NK-92 treated with Interleukin-12 subunit alpha and Interleukin-12 subunit beta, amount 100 ng/mL, for 24 hours (cell line): Measurements from ENCODE around the gene PITRM1.

Source experiments
- DNase-seq: peaks from one replicate; lab custom pipeline; 2025; lab: John Stamatoyannopoulos, UW

PITRM1 gene

DNA sequence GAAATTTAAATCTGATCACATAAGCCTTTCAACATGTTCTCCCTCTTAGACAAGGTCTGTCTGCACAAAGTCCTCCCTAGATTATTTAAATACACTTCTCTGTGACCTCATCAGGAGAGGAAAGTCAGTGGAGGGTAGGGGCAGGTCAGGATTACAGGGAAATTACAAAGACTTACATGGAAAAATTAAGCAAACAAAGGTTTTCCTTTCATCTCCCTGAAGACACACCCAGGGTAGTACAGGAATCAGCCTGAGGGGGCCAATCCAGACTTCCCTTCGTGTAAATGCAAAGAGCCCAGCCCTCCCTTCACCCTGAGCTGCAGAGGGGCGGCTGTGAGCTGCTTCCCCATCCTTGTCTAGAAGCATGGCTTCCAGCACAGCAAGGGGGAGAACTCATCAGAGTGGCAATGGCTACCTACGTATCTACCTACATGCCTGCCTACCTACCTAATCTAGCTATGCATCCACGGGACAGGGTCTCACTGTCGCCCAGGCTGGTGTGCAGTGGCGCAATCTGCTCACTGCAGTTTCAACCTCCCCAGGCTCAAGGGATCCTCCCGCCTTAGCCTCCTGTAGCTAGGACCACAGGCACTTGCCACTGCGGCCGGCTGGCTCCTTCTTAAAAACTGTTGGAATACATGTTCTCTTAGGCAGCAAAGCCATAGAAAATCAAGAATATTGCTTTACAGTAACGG, 33.2 kb downstream of the PITRM1 start:
- DNase-seq, result no peak

DNA sequence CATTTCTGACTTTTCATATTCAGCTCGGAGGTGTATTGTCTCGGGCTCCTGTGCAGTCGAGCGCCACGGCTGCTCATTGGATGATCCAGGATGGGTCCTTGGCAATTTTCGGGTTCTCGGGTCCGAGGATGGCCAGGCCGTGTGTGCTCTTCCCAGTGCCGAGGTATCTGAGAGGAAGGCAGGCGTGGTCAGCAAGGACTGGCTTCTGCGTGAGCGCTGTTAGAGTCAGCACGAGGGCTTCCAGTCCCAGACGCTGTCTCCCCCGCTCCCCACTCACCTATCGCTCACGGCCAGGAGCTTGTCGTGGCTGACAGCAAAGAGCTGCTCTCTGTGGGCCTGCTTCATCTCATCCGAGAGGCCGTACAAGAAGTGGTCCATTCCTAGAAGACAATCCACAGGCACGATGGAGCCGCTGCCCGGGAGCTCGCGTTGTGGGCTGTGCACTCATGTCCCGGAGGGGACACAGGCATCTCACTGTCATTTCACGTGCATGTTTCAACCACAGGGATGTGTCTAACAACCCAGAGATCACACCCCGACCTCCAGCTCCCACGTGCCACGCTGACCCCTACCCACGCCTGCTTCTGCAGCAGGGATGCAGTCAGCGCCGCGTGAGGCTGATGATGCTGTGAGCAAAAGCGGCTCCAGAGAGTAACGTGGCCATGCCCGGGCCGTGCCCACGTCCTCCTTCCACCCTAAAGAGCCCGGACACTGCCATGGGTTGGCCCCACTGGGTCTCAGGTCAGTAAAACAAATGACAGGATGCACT, 34.4 kb downstream of the PITRM1 start:
- DNase-seq, result no peak

DNA sequence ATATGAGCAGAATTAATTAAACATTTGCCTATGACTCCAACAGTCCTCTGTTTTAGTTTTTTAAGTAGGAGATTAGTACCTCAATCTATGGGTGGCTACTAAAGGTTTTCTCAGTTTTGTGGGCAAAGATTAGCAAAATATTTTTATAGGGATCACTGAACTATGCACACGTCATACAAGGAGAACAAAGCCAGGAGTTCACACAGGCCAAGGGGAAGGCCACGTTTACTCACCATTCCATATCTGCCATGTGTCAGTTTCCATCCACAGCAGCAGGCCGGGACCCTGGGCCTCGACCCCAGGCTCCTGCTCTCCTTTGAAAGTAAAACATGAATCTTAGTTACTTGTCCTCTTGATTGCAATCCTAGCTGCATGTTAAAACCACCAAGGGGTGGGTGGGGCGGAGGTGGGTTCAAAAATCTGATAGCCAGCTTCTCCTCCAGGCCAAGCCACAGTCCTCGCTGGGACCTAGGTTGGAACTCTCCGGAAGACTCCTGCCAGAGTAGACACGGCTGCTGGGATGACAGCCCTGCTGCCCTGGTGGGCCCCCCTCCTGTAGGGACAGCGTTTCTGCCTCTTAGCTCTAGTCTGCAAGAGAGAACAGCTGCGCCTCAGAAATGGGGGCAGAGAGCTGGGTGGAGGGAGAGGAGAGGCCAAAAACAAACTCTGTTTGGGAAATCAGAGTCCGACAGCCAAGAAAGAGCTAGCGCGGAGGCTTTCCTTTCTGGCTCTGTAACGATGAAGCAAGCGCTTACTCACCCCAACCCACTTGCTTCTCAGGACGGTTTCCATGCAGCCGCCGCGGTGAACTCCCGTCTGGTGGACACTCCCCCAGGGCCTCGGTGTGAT, 35.6 kb downstream of the PITRM1 start:
- no peak for DNase-seq

DNA sequence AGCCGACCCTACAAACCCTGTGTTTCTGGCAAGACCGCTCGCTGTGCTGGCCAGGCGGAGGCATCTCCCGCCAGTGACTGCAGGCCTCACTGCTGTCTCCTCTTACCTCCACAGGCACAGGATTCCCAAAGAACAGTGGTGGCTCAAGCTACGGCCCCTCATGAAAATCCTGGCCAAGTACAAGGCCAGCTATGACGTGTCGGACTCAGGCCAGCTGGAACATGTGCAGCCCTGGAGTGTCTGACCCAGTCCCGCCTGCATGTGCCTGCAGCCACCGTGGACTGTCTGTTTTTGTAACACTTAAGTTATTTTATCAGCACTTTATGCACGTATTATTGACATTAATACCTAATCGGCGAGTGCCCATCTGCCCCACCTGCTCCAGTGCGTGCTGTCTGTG, 36.2 kb downstream of the PITRM1 start:
- no peak for DNase-seq

DNA sequence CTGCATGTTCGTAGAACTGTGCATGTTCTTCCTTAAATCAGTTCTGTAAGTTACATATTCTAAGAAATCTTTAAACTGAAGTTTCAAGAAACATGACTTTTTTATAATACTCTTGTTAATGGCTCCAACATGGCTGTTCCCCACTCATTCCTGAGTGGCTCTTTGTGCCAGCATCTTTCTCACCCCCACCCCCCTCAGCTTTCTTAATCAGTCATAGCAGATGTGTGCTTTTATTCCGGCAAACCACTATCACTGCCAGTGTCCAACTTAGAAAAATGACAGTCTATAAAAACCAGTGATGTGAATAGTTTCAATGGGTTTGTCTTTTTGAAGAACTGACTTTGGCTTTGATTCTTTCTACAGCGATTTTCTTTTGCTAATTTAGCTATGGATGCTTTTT, 37.6 kb downstream of the PITRM1 start:
- DNase-seq, result no peak

DNA sequence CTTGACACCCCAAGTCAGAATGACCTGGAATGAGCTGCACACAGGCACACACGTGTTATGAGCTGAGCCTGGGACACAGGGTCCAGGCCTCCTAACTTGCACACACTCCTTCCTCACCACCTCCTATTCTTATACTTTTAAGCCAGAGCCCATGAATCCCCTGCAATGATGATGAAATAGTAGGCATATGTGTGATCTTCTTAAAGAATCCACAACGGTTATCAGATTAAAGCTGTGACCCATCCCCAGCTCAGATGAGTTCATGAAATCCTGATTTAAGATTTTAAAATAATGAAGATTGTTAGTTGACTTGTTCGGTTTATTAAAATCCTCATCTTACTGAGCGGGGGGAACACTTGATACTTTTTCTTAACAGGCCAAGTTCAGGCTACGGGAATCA, 38.6 kb downstream of the PITRM1 start:
- no peak for DNase-seq

DNA sequence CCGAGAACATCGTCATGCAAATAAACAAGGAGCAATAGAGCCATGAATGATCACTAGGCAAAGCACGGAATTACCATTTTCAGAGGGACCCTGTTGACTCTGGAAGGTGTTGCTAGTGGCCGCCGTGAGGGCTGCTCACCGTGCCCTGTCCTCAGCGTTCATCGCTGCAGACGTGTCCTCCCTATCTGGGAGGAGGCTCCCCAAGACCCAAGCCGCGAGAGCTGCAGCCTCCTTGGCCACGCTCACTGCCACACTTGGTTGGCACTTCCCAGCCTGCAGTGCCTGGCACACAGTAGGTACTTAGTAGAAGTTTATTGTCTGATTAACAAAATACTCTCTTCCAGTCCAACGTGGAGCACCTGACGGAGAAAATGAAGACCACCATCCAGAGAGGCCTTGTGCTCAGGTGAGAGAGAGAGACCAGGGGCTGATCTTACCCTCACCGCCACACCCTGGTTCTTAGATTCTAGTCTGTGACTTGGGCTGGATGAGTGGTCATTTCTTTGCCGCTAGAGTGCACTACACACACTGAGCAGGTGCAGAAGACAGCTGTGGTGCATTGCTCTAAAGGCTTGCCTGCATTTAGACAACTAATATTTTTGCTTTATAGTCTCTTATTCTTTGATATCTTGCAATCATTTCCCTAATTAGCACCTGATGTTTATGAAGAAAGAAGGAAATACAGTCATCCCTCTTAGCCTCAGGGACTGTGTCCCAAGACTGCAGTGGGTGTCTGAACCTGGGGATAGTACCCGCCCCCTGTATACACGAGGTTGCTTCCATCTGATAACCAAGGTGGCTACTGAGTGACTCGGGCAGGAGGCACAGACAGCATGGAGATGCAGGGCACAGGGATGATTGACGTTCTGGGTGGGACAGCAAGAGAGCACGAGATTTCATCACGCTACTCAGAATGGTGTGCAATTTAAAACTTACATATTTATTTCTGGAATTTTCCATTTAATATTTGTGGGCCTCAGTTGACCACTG, 40.3 kb downstream of the PITRM1 start:
- no peak for DNase-seq

DNA sequence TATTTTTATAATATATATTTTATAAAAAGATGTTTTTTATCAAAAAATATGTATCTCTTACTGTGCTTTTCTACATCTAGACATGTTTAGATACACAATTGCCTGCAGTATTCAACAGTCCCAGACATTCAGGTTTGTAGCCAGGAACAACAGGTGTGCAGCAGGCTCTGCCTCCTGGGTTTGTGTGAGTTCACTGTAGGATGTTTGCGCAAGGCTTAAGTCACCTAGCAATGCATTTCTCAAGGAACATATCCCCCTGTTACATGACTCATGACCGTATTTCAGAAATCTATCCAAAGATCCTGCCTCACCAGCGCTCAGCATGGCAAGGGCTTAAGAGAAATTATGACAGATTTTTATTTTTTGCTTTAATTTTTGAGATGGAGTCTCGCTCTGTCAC, 41.5 kb downstream of the PITRM1 start:
- no peak for DNase-seq

DNA sequence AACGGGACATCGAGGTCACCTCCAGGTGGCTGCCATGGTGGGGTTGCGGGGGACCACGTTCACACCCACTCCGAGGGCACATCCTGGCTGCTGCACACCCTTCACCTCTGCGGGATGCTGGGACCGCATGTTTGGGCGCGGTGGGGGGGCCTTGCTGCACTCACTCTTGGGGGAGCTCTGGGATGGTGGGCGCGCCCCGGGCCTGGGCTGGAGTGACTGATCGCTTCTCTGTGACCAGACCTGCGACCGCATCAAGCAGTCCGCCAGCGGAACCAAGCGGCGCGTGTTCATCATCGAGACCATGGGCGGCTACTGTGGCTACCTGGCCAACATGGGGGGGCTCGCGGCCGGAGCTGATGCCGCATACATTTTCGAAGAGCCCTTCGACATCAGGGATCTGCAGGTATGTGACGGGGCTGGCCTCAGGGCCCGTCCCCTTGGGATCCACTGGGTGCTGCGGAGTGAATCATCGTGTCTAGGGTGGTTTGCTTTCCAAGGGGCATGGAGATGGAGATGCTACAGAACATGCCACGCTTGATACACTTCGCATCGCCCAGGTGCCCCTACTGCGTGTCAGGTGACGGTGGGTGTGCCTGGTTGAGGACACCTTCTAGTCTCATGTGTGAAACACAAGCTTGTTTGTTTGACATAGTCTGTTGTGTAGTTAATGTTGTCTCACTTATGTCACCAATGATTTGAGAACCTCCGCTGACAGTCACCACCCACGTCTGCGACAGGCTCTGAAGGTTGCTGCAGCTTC, 42.8 kb downstream of the PITRM1 start:
- no peak for DNase-seq

DNA sequence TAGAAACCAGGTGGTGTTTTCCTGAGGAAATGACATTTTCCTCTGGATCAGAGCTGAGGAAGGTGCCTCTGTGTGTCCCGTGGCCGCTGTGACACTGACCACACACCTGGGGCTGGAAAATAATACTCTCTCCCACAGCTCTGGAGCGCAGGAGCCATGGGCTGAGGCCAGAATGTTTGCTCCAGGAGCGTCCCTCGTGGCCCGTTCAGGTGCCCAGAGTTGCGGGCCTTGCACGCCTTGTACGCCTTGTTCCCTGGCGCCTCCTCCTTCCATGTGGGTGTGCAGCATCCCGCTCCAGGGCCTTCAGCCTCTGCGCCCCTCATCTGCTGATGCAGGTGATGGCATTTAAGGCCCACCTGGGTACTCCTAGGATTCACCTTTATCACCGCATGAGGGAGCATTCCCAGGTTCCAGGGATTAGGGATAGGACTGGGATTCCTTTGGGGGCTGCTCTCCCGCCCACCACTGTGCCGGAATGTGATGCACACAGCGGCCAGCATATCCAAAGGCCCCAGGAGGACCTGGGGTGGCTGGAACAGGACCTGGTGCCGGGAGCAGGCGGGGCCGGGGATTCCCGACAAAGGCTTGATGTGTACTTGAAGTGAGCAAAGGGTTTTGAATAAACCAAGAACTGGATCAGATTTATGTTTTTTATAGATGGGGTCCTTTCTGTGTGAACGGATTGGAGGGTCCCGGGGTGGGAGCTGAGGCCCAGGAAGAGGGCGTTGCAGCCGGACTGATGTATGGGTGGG, 44.0 kb downstream of the PITRM1 start:
- DNase-seq, result no peak

DNA sequence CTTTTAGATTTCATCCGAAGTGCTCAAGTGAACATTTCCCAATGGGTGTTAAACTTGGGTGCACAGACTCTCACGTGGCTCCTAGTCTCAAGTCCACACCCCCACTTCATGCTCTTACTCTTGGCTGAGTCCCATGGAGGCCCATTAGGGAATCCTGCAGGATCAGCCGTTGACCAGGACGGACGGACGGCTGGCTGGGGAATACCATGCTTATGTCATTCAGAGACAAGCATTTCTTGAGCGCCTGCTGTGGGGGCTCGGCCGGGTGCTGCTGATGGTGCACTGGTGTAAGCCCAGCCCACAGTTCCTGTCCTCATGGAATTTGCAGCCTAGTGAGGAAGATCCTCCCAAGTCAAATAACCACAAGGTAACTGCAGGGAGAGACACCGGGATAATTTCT, 44.7 kb downstream of the PITRM1 start:
- DNase-seq, result no peak

DNA sequence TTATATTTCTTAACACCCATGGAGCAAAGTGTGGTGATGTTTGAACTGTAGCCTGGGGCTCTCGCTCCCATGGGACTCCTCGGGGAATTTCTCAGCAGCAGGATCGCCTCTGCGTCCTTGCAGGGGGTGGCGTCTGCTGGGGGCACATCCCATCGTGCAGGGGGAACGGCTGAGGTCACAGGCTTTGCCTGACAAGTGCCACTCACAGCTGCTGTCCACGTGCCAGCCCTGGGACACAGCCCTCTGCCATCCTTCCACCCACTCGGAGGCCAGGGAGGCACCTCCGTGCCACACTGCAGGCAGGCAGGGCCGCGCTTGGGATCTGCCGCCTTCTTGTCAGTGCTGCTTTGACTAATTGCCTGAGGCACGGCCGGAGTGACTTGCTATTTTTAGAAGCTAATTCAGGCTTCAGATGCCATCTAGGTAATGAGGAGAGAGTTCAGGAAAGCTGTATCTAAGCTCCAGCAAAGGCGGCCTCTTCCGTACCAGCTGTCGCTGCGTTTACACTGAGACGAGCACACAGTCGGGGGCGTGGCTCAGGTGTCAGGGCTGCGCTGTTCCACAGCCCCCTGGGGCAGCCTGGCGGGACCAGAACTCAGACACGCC, 45.7 kb downstream of the PITRM1 start:
- no peak for DNase-seq

DNA sequence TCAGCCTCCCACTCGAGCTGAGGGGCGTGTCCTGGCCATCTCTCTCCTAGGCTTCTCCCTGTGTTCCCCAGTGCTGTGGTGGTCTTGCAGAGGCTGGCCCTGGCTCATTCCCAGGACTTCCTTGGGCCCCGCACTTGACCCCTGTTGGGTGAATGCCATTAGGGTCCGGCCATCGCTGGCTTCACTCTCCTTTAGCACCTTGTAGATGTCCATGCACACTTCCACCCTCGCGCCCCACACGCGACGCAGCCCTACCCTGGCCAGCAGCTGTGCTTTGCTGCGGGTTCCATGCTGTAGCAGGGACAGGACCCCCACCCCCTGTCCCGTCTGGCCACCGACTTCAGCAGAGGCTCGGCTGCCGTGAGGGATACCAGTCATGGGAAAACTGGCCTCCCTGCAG, 46.3 kb downstream of the PITRM1 start:
- no peak for DNase-seq

DNA sequence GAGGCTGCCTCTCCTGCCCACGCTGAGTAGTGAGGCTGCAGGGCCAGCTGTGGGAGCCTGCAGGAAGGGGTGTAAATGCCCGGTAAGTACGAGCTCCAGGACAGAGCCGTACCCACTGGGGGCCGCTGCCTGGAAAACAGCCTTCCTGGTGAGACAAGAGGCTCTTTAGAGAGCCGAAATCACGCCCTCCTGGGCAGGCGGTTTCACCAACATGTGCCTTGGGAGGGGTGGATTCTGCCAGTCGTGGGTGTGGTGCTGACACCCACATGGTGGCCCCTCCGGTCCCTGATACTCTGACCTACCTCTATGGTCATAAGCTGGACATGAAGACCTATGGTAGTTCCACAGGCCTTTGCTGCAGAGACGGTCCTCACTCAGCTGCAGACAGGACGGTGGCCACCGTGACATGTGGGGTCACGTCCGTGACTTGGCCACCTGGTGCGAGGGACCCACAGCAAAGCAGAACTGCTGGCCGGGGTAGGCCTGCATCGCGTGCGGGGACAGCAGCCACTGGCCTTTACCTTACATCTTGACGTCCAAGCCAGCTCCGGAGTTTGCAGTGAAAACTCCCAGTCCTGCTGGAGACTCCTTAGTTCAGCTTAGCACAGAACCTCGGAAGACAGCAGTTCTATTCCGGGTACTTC, 46.9 kb downstream of the PITRM1 start:
- no peak for DNase-seq

DNA sequence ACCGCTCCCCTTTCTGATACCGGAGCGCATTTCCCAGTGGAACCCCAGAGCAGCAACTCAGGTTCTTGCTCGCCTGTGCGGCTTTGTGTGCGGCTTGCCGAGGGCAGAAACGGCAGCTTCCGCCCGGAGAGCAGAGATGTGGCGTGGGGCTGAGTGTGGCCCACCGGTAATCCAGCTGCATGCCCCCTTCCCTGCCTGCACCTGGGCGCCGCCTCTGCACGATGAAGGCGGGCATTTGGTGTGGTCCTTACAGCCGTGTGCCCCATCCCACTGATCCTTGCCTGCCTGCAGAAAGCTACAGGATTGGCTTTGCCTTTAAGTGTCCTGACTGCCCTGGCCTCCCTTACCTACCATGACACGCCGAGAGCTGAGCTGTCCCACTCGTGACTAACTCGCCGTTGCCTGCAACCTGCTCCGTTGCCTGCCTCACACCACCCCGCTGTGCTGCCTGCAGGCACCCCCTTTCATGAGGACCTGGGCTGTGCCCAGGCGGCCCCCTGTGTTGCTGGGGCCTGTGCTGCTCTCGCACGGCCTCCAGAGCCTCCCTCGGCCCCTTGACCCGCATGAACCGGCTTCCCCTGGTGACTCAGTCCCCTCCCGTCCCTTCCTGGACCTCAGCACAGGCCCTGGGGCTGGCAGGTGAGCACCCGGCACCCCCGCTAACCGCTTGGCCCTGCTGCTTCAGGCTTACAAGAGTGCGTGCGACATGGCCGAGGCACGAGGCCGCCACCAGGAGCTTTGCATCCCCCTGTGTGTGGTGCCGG, 48.0 kb downstream of the PITRM1 start:
- DNase-seq, result no peak

DNA sequence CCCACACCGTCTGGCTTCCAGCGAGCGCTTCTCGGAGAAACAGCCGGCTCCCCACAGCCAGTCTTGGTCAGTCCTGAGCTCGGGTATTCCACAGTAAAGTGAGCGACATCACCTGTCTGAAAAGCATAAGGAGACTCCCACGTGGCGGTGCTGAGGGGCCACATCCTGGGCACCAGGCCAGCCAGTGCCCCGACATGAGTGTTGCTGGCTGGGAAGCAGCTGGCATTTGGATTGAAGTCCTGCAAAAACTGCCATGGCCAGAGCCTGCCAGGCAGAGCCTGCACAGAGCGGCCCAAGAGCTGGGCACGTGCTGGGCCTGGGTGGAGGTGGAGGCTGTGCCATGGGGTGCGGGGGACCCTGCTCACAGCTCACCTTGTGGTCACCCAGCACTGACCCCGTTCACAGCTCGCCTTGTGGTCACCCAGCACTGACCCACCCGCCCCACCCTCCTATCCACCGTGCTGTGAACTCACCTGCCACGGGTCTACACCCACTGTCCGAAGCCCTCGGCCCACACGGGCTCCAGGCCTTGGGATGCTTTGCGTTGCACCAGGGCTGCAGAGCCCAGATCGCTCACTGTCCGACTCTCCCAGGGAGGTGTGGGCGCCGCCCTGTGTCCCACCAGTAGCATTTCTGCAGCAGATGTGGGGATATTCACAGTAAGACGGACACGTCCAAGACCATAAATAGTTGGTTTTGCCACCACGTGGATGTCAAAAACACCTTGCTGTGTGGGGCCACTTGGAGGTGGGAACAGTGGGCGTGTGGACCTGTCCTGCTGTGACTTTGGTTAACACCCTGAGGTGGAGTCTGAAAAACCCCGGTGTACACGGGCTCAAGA, 48.8 kb downstream of the PITRM1 start:
- no peak for DNase-seq

DNA sequence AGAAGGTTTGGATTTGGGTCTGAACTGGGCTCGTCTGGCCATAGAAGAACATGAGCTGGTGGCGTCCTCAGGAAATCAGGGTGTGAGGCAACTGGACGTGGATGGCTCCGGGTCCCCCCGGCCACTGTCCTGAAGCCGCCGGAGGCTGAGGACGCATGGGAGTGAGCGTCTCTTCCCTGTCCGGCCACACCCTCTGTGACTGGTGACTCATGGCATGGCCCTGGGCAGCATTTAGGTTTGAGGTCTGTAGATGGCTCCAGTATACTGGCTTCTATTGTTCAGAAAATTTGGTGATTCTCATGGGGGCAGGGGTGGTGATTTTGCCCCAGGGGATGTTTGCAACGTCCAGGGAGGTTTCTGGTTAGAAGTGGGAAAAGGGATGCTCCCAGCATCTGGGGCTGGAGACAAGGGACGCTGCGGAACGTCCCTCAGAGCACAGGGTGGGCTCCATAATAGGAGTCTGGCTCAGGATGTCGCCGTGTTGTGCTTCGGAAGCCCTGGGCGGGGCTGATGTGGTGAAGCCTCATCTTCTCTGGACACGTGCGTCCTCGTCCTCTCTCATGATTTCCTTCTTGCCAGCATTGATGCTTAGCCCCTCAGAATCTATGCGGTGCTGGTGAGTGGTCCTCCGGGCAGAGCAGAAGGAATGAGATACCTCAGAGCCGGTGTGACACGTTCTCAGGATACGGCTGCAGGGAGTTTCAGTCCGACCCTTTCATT, 49.9 kb downstream of the PITRM1 start:
- no peak for DNase-seq
